Stimulated activated CD8-positive, alpha-beta memory T cell treated with anti-CD3 and anti-CD28 coated beads, Interleukin-7, amount 100 ng/mL, for 1 hour (primary cell): ENCODE data around the gene NFE2L2.
A peak's percentile ranks its signal among the peaks of the same experiment; 100 is the strongest.
"Not testable (repeated sequence)": the region's sequence is repeated elsewhere in the genome, so short reads cannot be mapped to it uniquely, and the experiment has no call there.

Source experiments
- DNase-seq, 2 donors: peaks; one replicate each; pipeline ENCODE4 v3.0.0-alpha.2; 2020; ENCODE audit warnings: low read depth in 2 of 2

The NFE2L2 gene

DNA sequence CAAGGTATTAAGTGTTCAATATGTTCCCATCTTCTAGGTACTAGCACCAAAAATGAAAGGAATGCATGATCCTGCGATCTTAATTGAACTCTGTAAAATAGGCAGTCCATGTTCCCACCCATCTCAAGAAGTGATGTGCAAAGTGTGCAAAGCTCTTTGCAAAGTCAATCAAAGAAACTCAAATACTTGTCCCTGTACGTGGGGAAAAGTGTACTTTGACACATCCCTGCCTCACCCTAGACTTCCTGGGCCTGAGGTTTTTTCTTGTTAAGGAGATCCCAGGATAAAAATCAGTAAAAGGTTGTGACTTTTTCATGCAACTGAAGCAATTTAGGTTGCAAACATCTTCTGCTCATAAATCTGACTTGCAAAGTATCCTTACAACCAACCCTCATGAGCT lies 26.6 kb downstream of the NFE2L2 start:
- DNase-seq, result no peak

- DNase-seq, result no peak
These were observed 28.6 kb downstream of the NFE2L2 start for GRCh38 chr2:177235855-177236437.

GRCh38 chr2:177234267-177234666 lies 30.3 kb downstream of the NFE2L2 start:
- no peak for DNase-seq

GRCh38 chr2:177232098-177232704 lies 32.3 kb downstream of the NFE2L2 start:
- no peak for DNase-seq

DNA sequence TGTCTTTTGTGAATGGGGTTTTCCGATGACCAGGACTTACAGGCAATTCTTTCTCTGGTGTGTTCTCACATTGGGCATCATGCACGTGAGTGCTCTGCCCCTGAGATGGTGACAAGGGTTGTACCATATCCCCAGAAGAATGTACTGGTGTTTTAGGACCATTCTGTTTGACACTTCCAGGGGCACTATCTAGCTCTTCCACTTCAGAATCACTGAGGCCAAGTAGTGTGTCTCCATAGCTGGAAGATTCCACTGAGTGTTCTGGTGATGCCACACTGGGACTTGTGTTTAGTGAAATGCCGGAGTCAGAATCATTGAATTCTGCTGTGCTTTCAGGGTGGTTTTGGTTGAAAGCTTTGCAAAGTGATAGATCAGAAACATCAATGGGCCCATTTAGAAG lies 33.3 kb downstream of the NFE2L2 start:
- no peak for DNase-seq

DNA sequence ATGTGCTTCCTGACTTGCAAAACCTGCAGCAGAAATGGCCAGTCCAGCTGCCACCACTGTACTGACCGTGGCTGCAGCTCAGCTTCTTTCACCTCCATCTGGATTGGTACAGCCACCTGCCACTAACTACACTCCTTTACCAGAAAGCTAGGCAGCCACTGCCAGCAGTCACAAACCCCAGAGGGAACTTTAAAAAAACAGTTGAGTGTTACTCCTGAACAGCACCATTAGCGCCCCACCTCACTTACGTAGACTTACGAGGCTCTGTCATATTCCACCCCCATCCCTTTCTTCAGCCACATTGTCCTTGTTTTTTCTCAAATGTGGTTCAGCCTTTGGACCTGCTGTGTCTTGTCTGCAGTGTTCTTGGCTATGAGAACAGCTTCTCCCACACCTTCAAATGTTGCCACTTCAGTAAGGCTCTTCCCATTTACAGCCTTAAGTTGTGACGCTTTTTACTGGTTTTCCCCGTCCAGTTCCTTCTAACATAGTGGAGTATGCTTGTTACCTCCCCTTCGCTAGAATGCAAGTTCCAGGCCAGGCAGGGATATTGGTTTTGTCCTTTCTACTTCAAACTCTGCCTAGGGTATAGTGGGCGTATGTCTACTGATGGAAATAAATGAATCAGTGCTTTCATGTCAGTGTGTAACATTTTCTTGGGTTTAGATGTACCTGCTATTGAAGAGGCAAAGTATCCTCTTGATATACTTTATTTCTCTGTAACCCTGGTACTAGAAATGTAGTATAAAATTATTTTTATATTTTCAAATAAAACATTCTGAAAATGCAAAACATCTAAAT lies 34.9 kb downstream of the NFE2L2 start:
- no peak for DNase-seq

- no peak for DNase-seq
These were observed 38.6 kb downstream of the NFE2L2 start for GRCh38 chr2:177225965-177226360.

GRCh38 chr2:177223436-177223835 lies 41.1 kb downstream of the NFE2L2 start:
- not testable (repeated sequence) for DNase-seq

DNA sequence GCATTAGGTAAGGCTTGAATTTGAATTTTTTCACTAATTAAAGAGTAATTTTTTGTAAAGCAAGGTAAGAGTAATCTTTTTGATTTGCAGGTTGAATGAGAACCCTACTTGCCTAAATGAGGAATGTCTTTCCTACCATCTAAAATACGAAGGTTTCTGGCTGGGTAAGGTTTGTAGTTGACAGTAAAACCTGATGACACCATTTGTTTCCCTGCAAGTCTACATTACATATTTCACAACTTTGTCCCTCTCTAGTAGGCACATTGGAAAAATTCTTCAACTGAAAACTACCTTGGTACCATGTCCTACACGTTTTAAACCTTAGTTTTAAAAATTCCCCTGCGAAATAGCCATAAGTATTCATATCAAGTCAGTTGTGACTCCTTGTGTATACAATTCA lies 42.6 kb downstream of the NFE2L2 start:
- DNase-seq, result no peak

DNA sequence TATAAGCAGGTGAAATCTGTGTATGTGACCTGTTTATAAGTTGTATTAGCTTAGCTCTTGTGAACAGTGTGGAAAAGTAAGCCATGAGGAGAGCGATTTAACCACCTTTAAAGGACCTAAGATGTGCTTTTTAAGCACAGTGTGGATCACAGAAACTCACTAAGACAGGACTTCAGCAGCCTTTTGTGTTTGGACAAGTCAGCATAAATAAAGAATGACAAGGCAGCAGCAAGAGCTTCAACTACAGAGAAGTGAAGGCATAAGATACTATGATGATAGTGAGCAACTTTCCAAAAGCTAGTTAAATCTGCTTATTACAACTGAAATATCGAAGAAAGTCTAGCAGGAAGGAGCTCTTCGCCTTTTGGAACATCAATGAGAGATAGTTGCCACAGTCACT lies 43.0 kb downstream of the NFE2L2 start:
- DNase-seq, result no peak

DNA sequence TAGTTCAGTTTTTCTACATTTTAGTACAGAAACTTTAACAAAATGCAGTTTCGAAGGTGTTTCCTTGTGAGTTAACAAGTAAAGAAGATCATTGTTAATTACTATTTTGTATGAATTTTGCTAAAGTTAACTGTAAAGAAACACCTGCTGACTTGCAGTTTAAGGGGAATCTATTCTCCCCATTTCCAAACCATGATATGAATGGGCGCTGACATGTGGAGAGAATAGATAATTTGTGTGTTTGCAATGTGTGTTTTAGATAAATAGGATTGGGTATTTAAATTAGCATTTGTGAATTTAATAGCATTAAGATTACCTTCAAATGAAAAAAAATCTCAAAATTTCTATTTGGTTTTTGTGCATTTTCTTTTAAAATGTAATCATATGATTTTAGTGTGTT lies 44.7 kb downstream of the NFE2L2 start:
- DNase-seq, result not testable (repeated sequence)

- DNase-seq, result no peak
These were observed 47.2 kb downstream of the NFE2L2 start for GRCh38 chr2:177217247-177217843.

DNA sequence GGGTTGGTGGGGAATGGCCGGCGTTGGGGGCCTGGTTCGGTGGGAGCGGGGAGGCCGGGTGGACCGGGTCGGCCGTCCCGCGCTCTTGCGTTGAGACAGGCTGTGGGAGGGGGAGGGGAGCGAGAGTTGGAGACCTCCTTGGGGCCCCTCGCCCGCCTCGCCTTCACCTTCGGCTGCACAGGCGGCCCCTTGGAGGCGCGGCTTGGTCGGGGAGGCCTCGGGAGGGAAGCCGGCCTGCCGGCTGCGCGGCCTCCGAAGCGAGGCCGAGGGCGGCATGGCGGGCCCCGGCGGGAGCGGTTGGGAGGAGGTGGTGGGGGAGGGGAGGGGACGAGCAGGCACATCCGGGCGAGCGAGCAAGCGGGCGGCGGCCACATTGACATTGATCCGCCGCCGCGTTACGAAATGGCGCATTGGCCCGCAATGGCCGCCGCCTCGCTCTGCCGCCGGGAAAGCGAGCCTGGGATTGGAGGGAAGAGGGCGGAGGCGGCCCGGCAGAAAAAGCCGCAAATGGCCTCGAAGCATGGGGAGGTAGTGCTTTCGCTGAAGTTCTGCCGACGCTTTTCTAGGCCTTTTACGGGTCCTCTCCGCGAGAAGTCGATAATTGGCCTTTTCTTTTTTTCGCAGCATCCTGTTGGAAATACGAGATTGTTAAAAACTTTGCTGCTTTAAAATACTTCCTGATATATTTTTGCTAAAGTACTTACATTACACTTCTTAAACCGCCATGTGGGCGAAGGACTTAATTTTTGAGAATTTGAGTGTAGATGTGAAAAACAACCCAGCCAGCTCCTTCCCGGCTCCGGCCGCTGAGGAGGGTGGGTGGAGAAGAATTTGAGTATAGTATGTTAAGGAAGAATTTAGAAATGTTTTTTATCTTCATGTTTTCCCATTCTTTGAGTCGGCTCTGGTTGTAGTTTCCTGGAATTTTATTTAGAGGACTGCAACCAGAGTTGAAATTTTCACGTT lies 51.4 kb downstream of the NFE2L2 start:
- DNase-seq, result peak; percentile 75 to 77

GRCh38 chr2:177212106-177212890 lies 52.2 kb downstream of the NFE2L2 start, which contains the start of gene HNRNPA3:
Gene HNRNPA3 (plus strand): TSS chr2:177212794. CDS start chr2:177212800, 6 bp downstream.
- peak; percentile 99 for DNase-seq

- DNase-seq, result no peak
These were observed 52.9 kb downstream of the NFE2L2 start for GRCh38 chr2:177211576-177212105.

GRCh38 chr2:177211169-177211568 lies 53.4 kb downstream of the NFE2L2 start:
- DNase-seq, result no peak

GRCh38 chr2:177207101-177207500 lies 57.4 kb downstream of the NFE2L2 start:
- no peak for DNase-seq

DNA sequence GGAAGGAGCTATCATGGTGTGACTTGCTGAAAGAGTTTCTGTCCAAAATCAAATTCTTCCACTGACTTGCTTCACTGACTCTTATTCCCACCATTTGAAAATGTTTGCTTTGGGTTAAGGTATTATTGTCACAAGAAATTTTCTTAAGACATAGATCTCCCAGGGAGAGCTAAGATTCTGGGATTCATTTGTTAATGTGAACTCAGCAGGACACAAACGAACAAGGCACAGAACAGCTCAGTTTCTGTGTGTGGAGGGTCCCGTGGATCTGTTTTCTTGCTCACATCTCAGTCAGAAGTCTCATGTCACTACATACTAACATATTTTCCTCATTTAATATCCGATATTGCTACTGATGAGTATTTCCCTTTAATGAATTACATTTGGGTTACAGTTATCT lies 60.1 kb downstream of the NFE2L2 start:
- DNase-seq, result no peak

- no peak for DNase-seq
These were observed 62.6 kb downstream of the NFE2L2 start for GRCh38 chr2:177201919-177202346.

- DNase-seq, result not testable (repeated sequence)
These were observed 64.1 kb downstream of the NFE2L2 start for GRCh38 chr2:177200419-177200818.
